IMR-90 (cell line): Measurements from ENCODE around the gene NIPAL4. TPM values are rescaled to one million over a fixed set of nuclear protein-coding genes. Genes with fewer than 3 reads are reported as not detected.
"Not testable (repeated sequence)": the region's sequence is repeated elsewhere in the genome, so short reads cannot be mapped to it uniquely, and the experiment has no call there.

Experiments
- ATAC-seq: fragments of 200-7000 bp; cut with Tn5 transposase; 2 replicates; pipeline ENCODE4 v1.9.1; 2020; ENCODE audit warnings: low read depth, mild to moderate bottlenecking, moderate library complexity
- BruUV-seq: library from RNA; stranded (reverse); fragments of 400-500 nt; replicated peaks from 2 replicates; lab custom pipeline; 2021; lab: Mats Ljungman, UMichigan
- CTCF ChIA-PET: fragments of 300-600 bp; formaldehyde crosslinking; extraction: SDS; loops from one replicate; lab custom pipeline; 2021; ENCODE audit warnings: antibody characterized with exemption; lab: Yijun Ruan, JAX
- POLR2A ChIA-PET: fragments of 300-600 bp; sonication (Branson Sonifier 250); formaldehyde crosslinking; loops from one replicate; lab custom pipeline; 2022; ENCODE audit warnings: antibody characterized with exemption; ENCODE audit not compliant: unreplicated experiment; lab: Charles Lee
- DNase-seq: peaks from one replicate; pipeline ENCODE4 v3.0.0; 2013
- H2AFZ ChIP-seq: replicated peaks from 2 replicates; pipeline ENCODE3; 2013; ENCODE audit warnings: low read length, mild to moderate bottlenecking; ENCODE audit not compliant: poor library complexity
- H2AK5ac ChIP-seq: 2 replicates; pipeline ENCODE4 v1.6.1; 2013; ENCODE audit warnings: low read depth, low read length, inconsistent platforms
- H2AK9ac ChIP-seq: replicated peaks from 2 replicates; pipeline ENCODE3; 2013; ENCODE audit warnings: mild to moderate bottlenecking, low read depth, low read length, moderate library complexity; ENCODE audit not compliant: poor library complexity
- H2BK120ac ChIP-seq: 2 replicates; pipeline ENCODE4 v1.6.1; 2013; ENCODE audit warnings: low read depth, low read length, inconsistent platforms
- H2BK15ac ChIP-seq: 3 replicates; pipeline ENCODE4 v1.6.1; 2013; ENCODE audit warnings: low read depth, low read length, inconsistent platforms
- H2BK20ac ChIP-seq: 2 replicates; pipeline ENCODE4 v1.6.1; 2013; ENCODE audit warnings: low read depth, mild to moderate bottlenecking, inconsistent platforms, low read length, moderate library complexity
- H2BK5ac ChIP-seq: 2 replicates; pipeline ENCODE4 v1.6.1; 2013; ENCODE audit warnings: mild to moderate bottlenecking, low read depth, low read length, inconsistent platforms; ENCODE audit not compliant: poor library complexity, severe bottlenecking
- H3K14ac ChIP-seq: replicated peaks from 2 replicates; pipeline ENCODE4 v1.6.1; 2013; ENCODE audit warnings: low read depth, low read length, inconsistent platforms
- H3K18ac ChIP-seq: 2 replicates; pipeline ENCODE4 v1.6.1; 2013; ENCODE audit warnings: low read depth, low read length, control low read depth
- H3K23ac ChIP-seq: 2 replicates; pipeline ENCODE4 v1.6.1; 2013; ENCODE audit warnings: low read depth, low read length, inconsistent platforms
- H3K27ac ChIP-seq: 2 replicates; pipeline ENCODE4 v1.5.1; 2013; ENCODE audit warnings: mild to moderate bottlenecking, control low read depth, low read length; ENCODE audit not compliant: insufficient read depth
- H3K27me3 ChIP-seq: 2 replicates; pipeline ENCODE4 v1.6.1; 2013; ENCODE audit warnings: low read length; ENCODE audit not compliant: control insufficient read depth, insufficient read depth
- H3K36me3 ChIP-seq: 2 replicates; pipeline ENCODE4 v1.6.1; 2013; ENCODE audit warnings: low read length, mixed read lengths; ENCODE audit not compliant: control insufficient read depth, insufficient read depth
- H3K4ac ChIP-seq: 2 replicates; pipeline ENCODE4 v1.6.1; 2013; ENCODE audit warnings: low read depth, low read length, inconsistent platforms
- H3K4me1 ChIP-seq: 2 replicates; pipeline ENCODE4 v1.6.1; 2013; ENCODE audit warnings: low read length, mixed read lengths; ENCODE audit not compliant: control insufficient read depth, insufficient read depth
- H3K4me2 ChIP-seq: 2 replicates; pipeline ENCODE4 v1.6.1; 2013; ENCODE audit warnings: low read depth, mild to moderate bottlenecking, control low read depth, low read length, moderate library complexity
- H3K4me3 ChIP-seq: 2 replicates; pipeline ENCODE4 v1.5.1; 2013; ENCODE audit warnings: low read depth, mild to moderate bottlenecking, control low read depth, low read length, moderate library complexity; ENCODE audit not compliant: insufficient read depth
- H3K56ac ChIP-seq: 2 replicates; pipeline ENCODE4 v1.6.1; 2013; ENCODE audit warnings: low read length, inconsistent platforms; ENCODE audit not compliant: insufficient read depth; ENCODE audit errors: extremely low read depth
- H3K79me1 ChIP-seq, 2 experiments: 2 replicates each; pipeline ENCODE4 v1.6.1; 2013; ENCODE audit warnings: low read length in 2 of 2, inconsistent platforms in 1 of 2, low read depth in 1 of 2
- H3K9ac ChIP-seq: 2 replicates; pipeline ENCODE4 v1.6.1; 2013; ENCODE audit warnings: low read depth, low read length, control low read depth
- H3K9me1 ChIP-seq: 2 replicates; pipeline ENCODE4 v1.6.1; 2013; ENCODE audit warnings: low read length, inconsistent platforms; ENCODE audit not compliant: insufficient read depth
- H3K9me3 ChIP-seq: 2 replicates; pipeline ENCODE4 v1.6.1; 2013; ENCODE audit warnings: low read length; ENCODE audit not compliant: control insufficient read depth, insufficient read depth
- H4K20me1 ChIP-seq: 2 replicates; pipeline ENCODE4 v1.6.1; 2013; ENCODE audit warnings: low read length, inconsistent platforms; ENCODE audit not compliant: insufficient read depth
- H4K5ac ChIP-seq: 2 replicates; pipeline ENCODE4 v1.6.1; 2013; ENCODE audit warnings: mild to moderate bottlenecking, low read depth, low read length, control low read depth
- H4K8ac ChIP-seq, 2 experiments: 2 replicates each; pipeline ENCODE4 v1.6.1; 2013; ENCODE audit warnings: low read depth in 2 of 2, low read length in 2 of 2, control low read depth in 1 of 2, inconsistent platforms in 1 of 2
- H4K91ac ChIP-seq: 2 replicates; pipeline ENCODE4 v1.6.1; 2013; ENCODE audit warnings: low read depth, low read length, inconsistent platforms; ENCODE audit not compliant: insufficient read depth
- WGBS, 2 experiments: methylation state at CpG; one replicate each; pipeline versions ENCODE4 v1.1.5 to v1.1.7; 2013; ENCODE audit warnings: missing lambda C conversion rate in 2 of 2; ENCODE audit not compliant: insufficient read length in 1 of 2; ENCODE audit errors: extremely low coverage in 2 of 2; 5-methylcytosine and 5-hydroxymethylcytosine counted together
- dilution Hi-C: fragments of 300-500 bp; cut with HindIII; formaldehyde crosslinking; loops from one replicate; pipeline ENCODE4 v1.14.3; 2018; ENCODE audit warnings: low sequenced_read_pairs; ENCODE audit not compliant: unreplicated experiment
- in situ Hi-C: fragments of 300-500 bp; cut with MboI; formaldehyde crosslinking; loops from 3 replicates; pipeline ENCODE4 v1.14.3; 2019; ENCODE audit warnings: low sequenced_read_pairs, inconsistent platforms, mixed read lengths
- intact Hi-C: fragments of 100-400 bp; cut with micrococcal nuclease; formaldehyde crosslinking; loops from 2 replicates; pipeline ENCODE4 v1.10.0; 2022
- polyA plus RNA-seq, 3 experiments: library from polyadenylated mRNA; depleted of rRNA; stranded (reverse); fragments of >200 nt; gene quantifications; 2 replicates each; pipeline ENCODE4 v1.2.3, GENCODE V29; 2012; ENCODE audit warnings: low replicate concordance in 1 of 3
- total RNA-seq: library from RNA; depleted of rRNA; stranded (reverse); fragments of >200 nt; gene quantifications from 2 replicates; pipeline ENCODE4 v1.2.3, GENCODE V29; 2012

NIPAL4 gene
- total and polyA plus RNA-seq, 2 of the 4 experiments (the other 2 are of a cell fraction) = 0.18 to 0.39 TPM

- H2AK9ac ChIP-seq, ATAC-seq, H3K36me3 ChIP-seq, H3K14ac ChIP-seq, H2AK5ac ChIP-seq, H2BK15ac ChIP-seq, H3K4me1 ChIP-seq, H3K9ac ChIP-seq, H3K4me2 ChIP-seq, intact Hi-C loops, H3K27me3 ChIP-seq, H3K9me1 ChIP-seq, H3K9me3 ChIP-seq, H4K20me1 ChIP-seq, H3K18ac ChIP-seq, in situ Hi-C loops, dilution Hi-C loops, DNase-seq, H2BK120ac ChIP-seq, H4K8ac ChIP-seq, BruUV-seq, H4K91ac ChIP-seq, H3K56ac ChIP-seq, H3K79me1 ChIP-seq, H3K4ac ChIP-seq, H2BK5ac ChIP-seq, H2AFZ ChIP-seq, H3K27ac ChIP-seq, H3K4me3 ChIP-seq, H2BK20ac ChIP-seq, H4K5ac ChIP-seq, H3K23ac ChIP-seq, CTCF ChIA-PET, POLR2A ChIA-PET: not testable (repeated sequence)
- WGBS, 2 experiments = 91% methylated on average over 7 of the region's 30 CpGs; no CpG with 5 or more reads in 1 of the 2 experiments
Observed at GRCh38 chr5:157419521-157419920, 40.5 kb upstream of the NIPAL4 start.

GRCh38 chr5:157429920-157430319, 30.1 kb upstream of the NIPAL4 start:
- H3K4me3 ChIP-seq, H2BK20ac ChIP-seq, H3K23ac ChIP-seq, H2AFZ ChIP-seq, H3K4ac ChIP-seq, H3K4me1 ChIP-seq, H2BK15ac ChIP-seq, dilution Hi-C loops, H3K18ac ChIP-seq, H3K9ac ChIP-seq, H3K4me2 ChIP-seq, H4K91ac ChIP-seq, H3K36me3 ChIP-seq, H2AK5ac ChIP-seq, POLR2A ChIA-PET, H3K9me3 ChIP-seq, in situ Hi-C loops, H4K8ac ChIP-seq, H3K14ac ChIP-seq, H3K56ac ChIP-seq, ATAC-seq, H2BK120ac ChIP-seq, H2BK5ac ChIP-seq, H3K27ac ChIP-seq, H4K5ac ChIP-seq, CTCF ChIA-PET, intact Hi-C loops, DNase-seq, H3K79me1 ChIP-seq, BruUV-seq, H3K9me1 ChIP-seq, H2AK9ac ChIP-seq, H3K27me3 ChIP-seq, H4K20me1 ChIP-seq: not testable (repeated sequence)
- 93% methylated on average over 2 of the region's 5 CpGs; no CpG with 5 or more reads in 1 of the 2 experiments for WGBS, 2 experiments
